ENCODE measurements around the gene CLEC16A.
A peak's percentile ranks its signal among the peaks of the same experiment; 100 is the strongest.
"Not testable (repeated sequence)": the region's sequence is repeated elsewhere in the genome, so short reads cannot be mapped to it uniquely, and the experiment has no call there.

The CLEC16A gene

GRCh38 chr16:10944249-10945064, at the start of gene CLEC16A:
Gene CLEC16A, plus strand, starts transcription at chr16:10944564. Its CDS starts 154 bp downstream, at chr16:10944718.
- DNase-seq = peak; percentile 96

GRCh38 chr16:10895053-10895946, 49.1 kb upstream of the CLEC16A start:
- peak; percentile 18 for DNase-seq

GRCh38 chr16:10896165-10896564, 48.2 kb upstream of the CLEC16A start:
- no peak for DNase-seq

- no peak for DNase-seq
Observed at GRCh38 chr16:10896723-10897122, 47.6 kb upstream of the CLEC16A start.

GRCh38 chr16:10897134-10897533, 47.2 kb upstream of the CLEC16A start:
- no peak for DNase-seq

GRCh38 chr16:10902999-10903398, 41.4 kb upstream of the CLEC16A start:
- DNase-seq = no peak

GRCh38 chr16:10906482-10906881, 37.9 kb upstream of the CLEC16A start:
- no peak for DNase-seq

GRCh38 chr16:10906914-10907756, 37.2 kb upstream of the CLEC16A start:
- DNase-seq = no peak

GRCh38 chr16:10907757-10908045, 36.7 kb upstream of the CLEC16A start:
- DNase-seq = no peak

- no peak for DNase-seq
Observed at GRCh38 chr16:10911267-10911666, 33.1 kb upstream of the CLEC16A start.

- no peak for DNase-seq
Observed at GRCh38 chr16:10916534-10916933, 27.8 kb upstream of the CLEC16A start.

GRCh38 chr16:10918294-10919002, 25.9 kb upstream of the CLEC16A start:
- DNase-seq = peak; percentile 85

GRCh38 chr16:10919003-10919351, 25.4 kb upstream of the CLEC16A start:
- DNase-seq = no peak

- no peak for DNase-seq
Observed at GRCh38 chr16:10920726-10921427, 23.5 kb upstream of the CLEC16A start.

- no peak for DNase-seq
Observed at GRCh38 chr16:10921536-10922327, 22.6 kb upstream of the CLEC16A start.

- no peak for DNase-seq
Observed at GRCh38 chr16:10922328-10923145, 21.8 kb upstream of the CLEC16A start.

- DNase-seq = no peak
Observed at GRCh38 chr16:10923146-10923649, 21.2 kb upstream of the CLEC16A start.

GRCh38 chr16:10923650-10924214, 20.6 kb upstream of the CLEC16A start:
- DNase-seq = no peak

- DNase-seq = not testable (repeated sequence)
Observed at GRCh38 chr16:10925285-10925684, 19.1 kb upstream of the CLEC16A start.
